Ectodermal cell (in vitro differentiated cells): ENCODE measurements around the gene INPP4B.

ENCODE experiments used
- H3K27ac ChIP-seq: 2 replicates; pipeline ENCODE4 v1.7.0; 2013; ENCODE audit warnings: mild to moderate bottlenecking, low read depth, low read length; ENCODE audit not compliant: insufficient read depth, poor library complexity, severe bottlenecking
- H3K27me3 ChIP-seq: 2 replicates; pipeline ENCODE4 v1.7.0; 2013; ENCODE audit warnings: mild to moderate bottlenecking, low read length; ENCODE audit not compliant: insufficient read depth, control insufficient read depth, poor library complexity, severe bottlenecking
- H3K36me3 ChIP-seq: one replicate; pipeline ENCODE4 v1.7.0; 2013; ENCODE audit warnings: low read length; ENCODE audit not compliant: control insufficient read depth, insufficient read depth
- H3K4me1 ChIP-seq: one replicate; pipeline ENCODE4 v1.7.0; 2013; ENCODE audit warnings: low read length; ENCODE audit not compliant: control insufficient read depth, insufficient read depth
- H3K4me3 ChIP-seq: 2 replicates; pipeline ENCODE4 v1.7.0; 2013; ENCODE audit warnings: low read depth, low read length, control low read depth; ENCODE audit not compliant: insufficient read depth
- H3K9me3 ChIP-seq: 2 replicates; pipeline ENCODE4 v1.7.0; 2013; ENCODE audit warnings: mild to moderate bottlenecking, low read length, moderate library complexity; ENCODE audit not compliant: control insufficient read depth
- WGBS, 2 experiments: methylation state at CpG; one replicate each; pipeline ENCODE4 v1.1.7; 2013; ENCODE audit warnings: missing lambda C conversion rate in 2 of 2; 5-methylcytosine and 5-hydroxymethylcytosine counted together

The INPP4B gene

GRCh38 chr4:142540483-142540804, 305.7 kb downstream of the INPP4B start:
- Histone ChIP-seq H3K27ac (no peak overlapping the region), H3K9me3 (no peaks in the 10 kb centered on the region), H3K36me3 (no peaks in the 10 kb centered on the region), H3K27me3 (no peaks in the 10 kb centered on the region), H3K4me1 (no peaks in the 10 kb centered on the region), H3K4me3 (no peak overlapping the region)
- no CpG with 5 or more reads among the region's 2 CpGs for WGBS, 2 experiments

GRCh38 chr4:142539796-142540482, 306.2 kb downstream of the INPP4B start:
- H3K4me3 ChIP-seq, result no peak overlapping the region
- H3K4me1 ChIP-seq, result no peaks in the 10 kb centered on the region
- no peaks in the 10 kb centered on the region for H3K27me3 ChIP-seq
- no peaks in the 10 kb centered on the region for H3K9me3 ChIP-seq
- 67 to 92% methylated on average over 1 to 3 of the region's 3 CpGs for WGBS, 2 experiments
- H3K36me3 ChIP-seq, result no peaks in the 10 kb centered on the region
- no peak overlapping the region for H3K27ac ChIP-seq

DNA sequence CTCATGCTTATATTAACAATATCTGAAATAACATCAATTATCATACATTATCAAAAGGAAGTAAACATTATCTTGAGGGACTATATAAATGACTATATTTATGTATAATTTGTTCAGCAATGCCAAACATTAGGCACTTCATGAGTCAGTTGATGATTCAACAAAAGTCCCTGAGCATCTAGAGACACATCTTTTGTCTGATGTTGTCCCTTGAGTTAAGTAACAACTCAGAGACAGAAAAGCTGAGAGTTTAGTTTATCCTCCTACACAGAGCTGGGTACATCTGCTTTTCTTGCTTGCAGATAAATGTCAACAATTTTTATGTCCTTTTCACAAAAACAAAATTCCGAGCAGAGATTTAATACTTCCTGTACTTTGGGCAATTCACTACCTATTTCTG, 311.1 kb downstream of the INPP4B start:
- WGBS, 2 experiments, result 100% methylated on average over 1 of the region's 1 CpG
- no peak overlapping the region for H3K27ac ChIP-seq

GRCh38 chr4:142532054-142532453, 314.0 kb downstream of the INPP4B start:
- 77 to 78% methylated on average over 5 of the region's 5 CpGs for WGBS, 2 experiments
- Histone ChIP-seq H3K27me3 (no peaks in the 10 kb centered on the region), H3K36me3 (no peaks in the 10 kb centered on the region), H3K4me3 (no peak overlapping the region), H3K9me3 (no peaks in the 10 kb centered on the region), H3K27ac (no peak overlapping the region), H3K4me1 (no peaks in the 10 kb centered on the region)

More for the DNA sequence above, 311.1 kb downstream of the INPP4B start:
- H3K27me3 ChIP-seq, result no peaks in the 10 kb centered on the region
- H3K9me3 ChIP-seq, result no peaks in the 10 kb centered on the region
- H3K4me3 ChIP-seq, result no peak overlapping the region
- no peaks in the 10 kb centered on the region for H3K36me3 ChIP-seq
- H3K4me1 ChIP-seq, result no peaks in the 10 kb centered on the region

DNA sequence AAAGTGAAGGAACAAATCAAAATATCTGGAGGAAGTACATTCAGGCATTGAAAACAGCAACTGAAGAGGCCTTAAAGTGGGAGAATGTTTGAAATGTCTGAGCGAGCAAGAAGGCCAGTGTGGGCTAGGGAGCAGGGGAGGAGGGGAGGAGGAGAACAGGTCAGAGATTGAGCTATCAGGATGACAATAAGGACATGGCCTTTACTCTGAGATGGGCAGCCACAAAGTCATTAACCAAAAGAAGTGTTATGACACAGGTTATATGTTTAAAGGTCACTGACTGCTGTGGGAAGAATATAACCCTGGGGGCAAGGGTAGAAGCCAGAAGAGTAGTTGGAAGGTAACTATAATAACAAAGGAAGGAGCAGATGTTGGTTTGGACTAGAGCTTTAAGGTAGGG, 315.4 kb downstream of the INPP4B start:
- no peaks in the 10 kb centered on the region for H3K4me1 ChIP-seq
- no peak overlapping the region for H3K27ac ChIP-seq
- no peaks in the 10 kb centered on the region for H3K36me3 ChIP-seq
- H3K9me3 ChIP-seq, result no peaks in the 10 kb centered on the region
- no peak overlapping the region for H3K4me3 ChIP-seq
- 81 to 85% methylated on average over 1 of the region's 1 CpG for WGBS, 2 experiments
- no peaks in the 10 kb centered on the region for H3K27me3 ChIP-seq

- Histone ChIP-seq H3K27me3 (no peaks in the 10 kb centered on the region), H3K4me3 (no peak overlapping the region), H3K36me3 (no peaks in the 10 kb centered on the region), H3K27ac (no peak overlapping the region), H3K4me1 (no peaks in the 10 kb centered on the region), H3K9me3 (no peaks in the 10 kb centered on the region)
- 81 to 92% methylated on average over 1 of the region's 1 CpG for WGBS, 2 experiments
These were observed 317.7 kb downstream of the INPP4B start for GRCh38 chr4:142528433-142528832.

- no peak overlapping the region for H3K4me3 ChIP-seq
- 92 to 96% methylated on average over 2 to 3 of the region's 3 CpGs for WGBS, 2 experiments
- no peak overlapping the region for H3K27ac ChIP-seq
- no peaks in the 10 kb centered on the region for H3K9me3 ChIP-seq
- no peaks in the 10 kb centered on the region for H3K36me3 ChIP-seq
- H3K27me3 ChIP-seq, result no peaks in the 10 kb centered on the region
- no peaks in the 10 kb centered on the region for H3K4me1 ChIP-seq
These were observed 323.0 kb downstream of the INPP4B start for GRCh38 chr4:142523111-142523510.

DNA sequence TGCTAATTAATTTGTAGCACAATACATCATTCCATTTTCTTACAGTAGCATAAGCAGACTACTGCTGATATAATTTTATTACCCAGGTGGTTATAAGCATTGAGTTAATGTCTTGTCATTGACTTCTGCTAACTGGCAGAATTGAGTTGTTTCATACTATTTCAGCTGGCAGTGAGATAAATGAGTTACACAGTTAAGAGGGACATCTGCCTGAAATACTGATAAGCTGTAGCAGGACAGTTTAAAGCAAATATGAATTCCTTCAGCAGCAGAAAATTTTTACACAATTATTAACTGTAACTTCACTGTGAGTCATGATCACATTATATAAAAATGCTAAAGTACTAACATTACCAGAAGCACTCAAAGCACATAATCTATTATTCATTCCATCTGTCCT, 326.8 kb downstream of the INPP4B start:
- no peaks in the 10 kb centered on the region for H3K4me1 ChIP-seq

DNA sequence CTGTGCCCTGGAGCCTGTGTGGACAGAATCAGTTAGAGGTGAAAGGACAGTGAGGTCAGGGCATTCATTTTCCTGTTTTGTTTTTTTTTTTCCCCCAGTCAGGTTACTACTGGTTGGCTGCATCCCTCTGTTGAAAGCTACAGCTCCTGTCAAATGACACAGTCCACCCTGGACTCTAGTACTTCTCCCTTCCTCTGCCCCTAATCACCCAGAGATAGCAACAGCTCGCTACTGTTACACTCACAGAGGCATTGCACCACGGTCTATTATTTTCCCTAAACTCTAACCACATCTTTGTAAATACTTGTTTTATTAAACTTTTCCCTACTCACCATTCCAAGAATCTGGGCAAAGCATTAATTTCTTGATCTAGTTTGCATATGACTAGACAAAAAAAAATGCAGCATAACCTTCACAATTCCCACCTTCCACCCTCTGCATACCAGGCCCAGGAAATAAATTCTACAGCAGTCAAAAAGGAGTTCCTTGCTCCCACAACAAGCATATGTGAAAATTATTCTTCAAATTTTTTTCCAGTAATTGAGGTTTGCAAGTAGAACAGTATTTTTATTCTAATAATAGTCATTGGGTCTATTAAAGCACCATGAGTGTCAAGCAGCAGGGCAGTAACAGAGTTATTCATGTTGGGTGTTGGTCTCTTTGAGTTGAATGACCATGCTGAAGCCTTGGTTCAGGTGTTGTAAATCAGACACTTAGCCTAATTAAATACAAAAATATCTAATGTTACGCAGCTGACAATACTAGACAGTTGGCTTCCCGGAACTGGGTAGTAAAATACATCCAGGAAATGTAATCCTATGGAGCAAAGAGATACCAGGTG, 329.2 kb downstream of the INPP4B start:
- H3K4me1 ChIP-seq, result no peaks in the 10 kb centered on the region
- H3K4me3 ChIP-seq, result no peak overlapping the region
- 90 to 94% methylated on average over 4 of the region's 4 CpGs for WGBS, 2 experiments
- H3K27ac ChIP-seq, result no peak overlapping the region
- no peaks in the 10 kb centered on the region for H3K36me3 ChIP-seq
- H3K27me3 ChIP-seq, result no peaks in the 10 kb centered on the region
- no peaks in the 10 kb centered on the region for H3K9me3 ChIP-seq

More for the DNA sequence above, 326.8 kb downstream of the INPP4B start:
- Histone ChIP-seq H3K27ac (no peak overlapping the region), H3K27me3 (no peaks in the 10 kb centered on the region), H3K4me3 (no peak overlapping the region), H3K36me3 (no peaks in the 10 kb centered on the region), H3K9me3 (no peaks in the 10 kb centered on the region)

DNA sequence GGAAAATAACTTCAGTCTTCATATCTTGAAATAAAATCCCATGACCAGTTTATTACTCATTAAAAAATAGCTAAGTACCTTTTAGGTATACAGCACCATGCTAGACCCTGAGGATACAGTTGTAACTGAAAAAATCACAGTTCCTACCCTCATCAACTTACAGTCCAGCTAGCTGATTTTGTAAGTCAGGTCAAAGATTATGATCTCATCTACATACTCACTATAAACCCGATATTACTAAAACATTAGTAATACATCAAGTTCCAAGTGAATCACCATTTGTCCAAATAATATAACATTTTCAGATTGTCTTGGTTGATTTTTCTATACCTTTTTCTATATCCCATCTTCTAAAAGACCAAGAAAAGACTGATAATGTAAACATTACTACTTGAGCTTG, 333.9 kb downstream of the INPP4B start:
- WGBS, 2 experiments, result 87 to 95% methylated on average over 1 of the region's 1 CpG
- no peaks in the 10 kb centered on the region for H3K36me3 ChIP-seq
- no peaks in the 10 kb centered on the region for H3K4me1 ChIP-seq
- no peak overlapping the region for H3K4me3 ChIP-seq
- no peaks in the 10 kb centered on the region for H3K9me3 ChIP-seq
- no peak overlapping the region for H3K27ac ChIP-seq
- H3K27me3 ChIP-seq, result no peaks in the 10 kb centered on the region
